ENCODE data around the gene TMEM18. TPM values are rescaled to one million over a fixed set of nuclear protein-coding genes. Genes with fewer than 3 reads are reported as not detected.

The TMEM18 gene
- total RNA-seq, 1 experiment from 2014 or later, result 30.7 TPM

GRCh38 chr2:689877-690510, 12.8 kb upstream of the TMEM18 start:
- Histone ChIP-seq H2AFZ (ENCODE audit: low read length) (no peak overlapping the region), H3K9ac (ENCODE audit: extremely low read depth, insufficient read length, low read length) (no peak overlapping the region)

More at GRCh38 chr2:689877-690510, 12.8 kb upstream of the TMEM18 start:
- H4K20me1 ChIP-seq (ENCODE audit: control insufficient read depth, insufficient read depth, insufficient read length), result no peaks in the 10 kb centered on the region
- no peak overlapping the region for H3K4me3 Mint-ChIP-seq
- H2AK5ac ChIP-seq (ENCODE audit: insufficient read length, low read length), result no peak overlapping the region
- no peak overlapping the region for H2BK5ac ChIP-seq (ENCODE audit: insufficient read length, low read length)
- H3K23ac ChIP-seq (ENCODE audit: insufficient read length, low read depth, low read length), result no peak overlapping the region
- H3K9me3 ChIP-seq (ENCODE audit: control insufficient read depth, low read depth, low read length), result peaks cover 7% of the 10 kb centered on the region
- no peaks in the 10 kb centered on the region for H3K27me3 Mint-ChIP-seq (ENCODE audit: low read depth)
- no peaks in the 10 kb centered on the region for H3K79me1 ChIP-seq (ENCODE audit: insufficient read depth, low read depth, low read length, poor library complexity, severe bottlenecking)
- no peak overlapping the region for H2BK12ac ChIP-seq (ENCODE audit: insufficient read length, low read depth, low read length)
- no peaks in the 10 kb centered on the region for H3K27me3 ChIP-seq (ENCODE audit: insufficient read depth, low read length)
- no peak overlapping the region for H3K4ac ChIP-seq (ENCODE audit: low read depth, low read length)
- no peak overlapping the region for H4K5ac ChIP-seq (ENCODE audit: insufficient read length, low read depth, low read length)
- no peak overlapping the region; a peak in 1 of 7 replicates for H3K27ac Mint-ChIP-seq
- peaks cover 0 to 4% of the 10 kb centered on the region in 2 experiments; a peak in 3 of 4 replicates for H3K4me1 Mint-ChIP-seq
- H3K14ac ChIP-seq (ENCODE audit: insufficient read depth, low read length), result no peak overlapping the region; the same call in 1 of the 2 replicates
- no peak overlapping the region for H3K4me2 ChIP-seq (ENCODE audit: insufficient read depth, insufficient read length, low read length)
- no peak for TF ChIP-seq CTCF (conservative IDR thresholded peaks at IDR 0.05)
- WGBS (ENCODE audit: extremely low coverage, insufficient read length, low lambda C conversion rate), result no CpG with 5 or more reads among the region's 19 CpGs
- H3K4me1 ChIP-seq (ENCODE audit: insufficient read depth, low read length), result no peaks in the 10 kb centered on the region
- H3K27ac ChIP-seq (ENCODE audit: insufficient read length, low read depth, low read length), result no peak overlapping the region
- H2BK120ac ChIP-seq (ENCODE audit: low read depth, low read length, poor library complexity, severe bottlenecking), result no peak overlapping the region
- peaks cover 21% of the 10 kb centered on the region in 2 experiments for H3K9me3 Mint-ChIP-seq
- peaks cover 3% of the 10 kb centered on the region for H3K23me2 ChIP-seq (ENCODE audit: insufficient read length, low read depth, low read length, poor library complexity, severe bottlenecking)
- no peak overlapping the region for H3T11ph ChIP-seq (ENCODE audit: low read length)
- no peak overlapping the region for H3K18ac ChIP-seq (ENCODE audit: insufficient read length, low read depth, low read length)
- H4K91ac ChIP-seq (ENCODE audit: insufficient read length, low read depth, low read length), result no peak overlapping the region
- H3K79me2 ChIP-seq (ENCODE audit: insufficient read depth, low read length), result no peaks in the 10 kb centered on the region
- peaks cover 16 to 30% (median 21%) of the 10 kb centered on the region in 3 experiments for H3K36me3 Mint-ChIP-seq (ENCODE audit: insufficient read depth in 1 of 3, low read depth in 3 of 3)
- H4K8ac ChIP-seq (replicated peaks; ENCODE audit: insufficient read length, low read depth, low read length), result no peak overlapping the region
- no peak for DNase-seq
- no peak overlapping the region for H3K56ac ChIP-seq (ENCODE audit: insufficient read length, low read depth, low read length)
- H2BK20ac ChIP-seq (ENCODE audit: low read depth, low read length, poor library complexity, severe bottlenecking), result no peak overlapping the region
- no peak overlapping the region for H2BK15ac ChIP-seq (ENCODE audit: low read depth, low read length)
